ENCODE results near the gene ITGB1BP1. TPM values are rescaled to one million over a fixed set of nuclear protein-coding genes. Genes with fewer than 3 reads are reported as not detected.

Gene ITGB1BP1
- total RNA-seq, 4 donors from 2014 or later, result 14.3 to 39.1 (median 32.6) TPM

GRCh38 chr2:9416962-9417316 is 6.4 kb downstream of the ITGB1BP1 start:
- H3K4me3 ChIP-seq, result no peak overlapping the region
- intact Hi-C loops (cut with DNase I), result no loop called here
- no peak for DNase-seq
- H3K27ac ChIP-seq, result no peak overlapping the region
- no peaks in the 10 kb centered on the region for H3K27me3 ChIP-seq
- no peaks in the 10 kb centered on the region for H3K9me3 ChIP-seq
- TF ChIP-seq POLR2A (IDR thresholded peaks at IDR 0.05), result no peak
- H3K36me3 ChIP-seq, result peaks cover 0 to 60% (median 0%) of the 10 kb centered on the region in 3 donors
- H3K4me1 ChIP-seq, result peaks cover 0 to 27% (median 6%) of the 10 kb centered on the region in 3 donors
- WGBS, 2 donors, result 91 to 95% methylated on average over 7 of the region's 7 CpGs

- H3K27ac ChIP-seq, result no peak overlapping the region
- H3K36me3 ChIP-seq, result peaks cover 0 to 65% (median 4%) of the 10 kb centered on the region in 3 donors
- H3K4me1 ChIP-seq, result peaks cover 0 to 22% (median 3%) of the 10 kb centered on the region in 3 donors
- 76 to 94% methylated on average over 8 to 9 of the region's 9 CpGs for WGBS, 2 donors
- H3K9me3 ChIP-seq, result no peaks in the 10 kb centered on the region
- intact Hi-C loops (cut with DNase I), result no loop called here
- no peaks in the 10 kb centered on the region for H3K27me3 ChIP-seq
- TF ChIP-seq POLR2A (IDR thresholded peaks at IDR 0.05), result no peak
- no peak for TF ChIP-seq CTCF (IDR thresholded peaks at IDR 0.05)
- H3K4me3 ChIP-seq, result no peak overlapping the region
- no peak for DNase-seq
Measured at GRCh38 chr2:9416267-9416961, 6.9 kb downstream of the ITGB1BP1 start.

GRCh38 chr2:9415516-9416169 is 7.7 kb downstream of the ITGB1BP1 start:
- intact Hi-C loops (cut with DNase I), result no loop called here
- DNase-seq, result no peak
- H3K4me3 ChIP-seq, result no peak overlapping the region
- H3K9me3 ChIP-seq, result no peaks in the 10 kb centered on the region
- WGBS, 2 donors, result 92 to 93% methylated on average over 12 to 15 of the region's 16 CpGs
- no peak overlapping the region for H3K27ac ChIP-seq
- no peak for TF ChIP-seq POLR2A (IDR thresholded peaks at IDR 0.05)
- TF ChIP-seq CTCF (IDR thresholded peaks at IDR 0.05), result no peak
- peaks cover 0 to 73% (median 5%) of the 10 kb centered on the region in 3 donors for H3K36me3 ChIP-seq
- no peaks in the 10 kb centered on the region for H3K27me3 ChIP-seq
- peaks cover 0 to 14% (median 3%) of the 10 kb centered on the region in 3 donors for H3K4me1 ChIP-seq

GRCh38 chr2:9412781-9413180 is 10.5 kb downstream of the ITGB1BP1 start:
- Histone ChIP-seq H3K4me1 (peaks cover 0 to 15% (median 6%) of the 10 kb centered on the region in 3 donors), H3K9me3 (no peaks in the 10 kb centered on the region), H3K27ac (no peak overlapping the region), H3K4me3 (no peak overlapping the region), H3K27me3 (no peaks in the 10 kb centered on the region), H3K36me3 (peaks cover 0 to 93% (median 5%) of the 10 kb centered on the region in 3 donors)
- TF ChIP-seq POLR2A (IDR thresholded peaks at IDR 0.05) (no peak), CTCF (IDR thresholded peaks at IDR 0.05) (no peak)
- intact Hi-C loops (cut with DNase I), result no loop called here
- WGBS, 2 donors, result 81% methylated on average over 7 of the region's 7 CpGs
- no peak for DNase-seq

- H3K4me3 ChIP-seq, result no peak overlapping the region
- WGBS, 2 donors, result 97% methylated on average over 3 of the region's 3 CpGs
- intact Hi-C loops (cut with DNase I), result no loop called here
- no peak for TF ChIP-seq POLR2A (IDR thresholded peaks at IDR 0.05)
- TF ChIP-seq CTCF (IDR thresholded peaks at IDR 0.05), result no peak
- H3K27me3 ChIP-seq, result no peaks in the 10 kb centered on the region
- no peak overlapping the region for H3K27ac ChIP-seq
- no peak for DNase-seq
- H3K9me3 ChIP-seq, result no peaks in the 10 kb centered on the region
- peaks cover 0 to 27% (median 14%) of the 10 kb centered on the region in 3 donors for H3K4me1 ChIP-seq
- peaks cover 0 to 89% (median 5%) of the 10 kb centered on the region in 3 donors for H3K36me3 ChIP-seq
Measured at GRCh38 chr2:9410108-9410507, 13.2 kb downstream of the ITGB1BP1 start.
